Cardiac muscle cell (in vitro differentiated cells and primary cell): ENCODE measurements around the gene B4GALT6. TPM values are rescaled to one million over a fixed set of nuclear protein-coding genes. Genes with fewer than 3 reads are reported as not detected.

ENCODE experiments used
- DNase-seq, 2 donors: peaks; one replicate each; pipeline versions ENCODE4 v3.0.0 to v3.0.0-alpha.2; 2010 to 2017; ENCODE audit warnings: low read depth in 1 of 2, low spot score in 1 of 2
- H3K27ac ChIP-seq: fragments of 200-600 bp; sonication (generic); 2 replicates; pipeline ENCODE4 v1.5.1; 2016
- H3K27me3 ChIP-seq: fragments of 200-600 bp; sonication (generic); 2 replicates; pipeline ENCODE4 v1.6.0; 2016; ENCODE audit warnings: control low read depth
- H3K36me3 ChIP-seq: fragments of 200-600 bp; sonication (generic); 2 replicates; pipeline ENCODE4 v1.5.1; 2016; ENCODE audit warnings: control low read depth
- H3K4me1 ChIP-seq: fragments of 200-600 bp; sonication (generic); 2 replicates; pipeline ENCODE4 v1.8.1; 2017; ENCODE audit warnings: low read depth, mild to moderate bottlenecking, mixed run types
- H3K4me3 ChIP-seq: fragments of 200-600 bp; sonication (generic); 2 replicates; pipeline ENCODE4 v1.5.1; 2016; ENCODE audit warnings: mild to moderate bottlenecking
- H3K9me3 ChIP-seq: fragments of 200-600 bp; sonication (generic); 2 replicates; pipeline ENCODE4 v1.5.1; 2017; ENCODE audit warnings: low read depth, mild to moderate bottlenecking, control low read depth
- polyA plus RNA-seq: library from polyadenylated mRNA; unstranded; fragments of >200 nt; fragmentation: Nextera tagmentation; extraction: Ambion mirVana; gene quantifications from 2 replicates; pipeline ENCODE4 v1.2.1, GENCODE V29; 2016
- total RNA-seq: library from RNA; depleted of rRNA; stranded (reverse); fragments of >200 nt; gene quantifications from 2 replicates; pipeline ENCODE4 v1.2.3, GENCODE V29; 2016
- TF ChIP-seq, protein P1 (sequence below): IDR thresholded peaks from 2 replicates; pipeline ENCODE4 v1.5.1; 2012; ENCODE audit warnings: low read depth, mild to moderate bottlenecking, low read length

B4GALT6 gene
- total and polyA plus RNA-seq, 2 experiments from 2014 or later: 3.6 to 5.5 TPM

DNA sequence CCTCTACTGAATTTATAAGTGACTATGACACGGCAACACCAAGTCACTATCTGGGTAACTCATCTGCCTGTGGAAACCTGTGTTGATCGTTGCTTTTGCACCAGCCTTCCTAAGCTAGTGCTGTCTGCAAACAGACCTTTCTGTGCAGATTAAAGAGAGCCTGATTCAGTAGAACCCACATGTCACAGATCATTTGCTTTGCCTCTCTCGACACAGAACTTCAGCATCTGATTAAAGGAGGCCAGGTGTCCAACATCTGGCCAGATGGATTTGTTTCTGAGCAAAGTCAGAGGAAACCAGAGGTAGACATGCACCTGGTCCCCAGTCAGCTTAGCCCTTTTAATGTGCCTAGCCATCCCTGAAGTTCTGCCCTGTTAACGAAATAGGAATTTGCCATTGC lies 107.7 kb downstream of the B4GALT6 start:
- TF ChIP-seq, protein P1, sequence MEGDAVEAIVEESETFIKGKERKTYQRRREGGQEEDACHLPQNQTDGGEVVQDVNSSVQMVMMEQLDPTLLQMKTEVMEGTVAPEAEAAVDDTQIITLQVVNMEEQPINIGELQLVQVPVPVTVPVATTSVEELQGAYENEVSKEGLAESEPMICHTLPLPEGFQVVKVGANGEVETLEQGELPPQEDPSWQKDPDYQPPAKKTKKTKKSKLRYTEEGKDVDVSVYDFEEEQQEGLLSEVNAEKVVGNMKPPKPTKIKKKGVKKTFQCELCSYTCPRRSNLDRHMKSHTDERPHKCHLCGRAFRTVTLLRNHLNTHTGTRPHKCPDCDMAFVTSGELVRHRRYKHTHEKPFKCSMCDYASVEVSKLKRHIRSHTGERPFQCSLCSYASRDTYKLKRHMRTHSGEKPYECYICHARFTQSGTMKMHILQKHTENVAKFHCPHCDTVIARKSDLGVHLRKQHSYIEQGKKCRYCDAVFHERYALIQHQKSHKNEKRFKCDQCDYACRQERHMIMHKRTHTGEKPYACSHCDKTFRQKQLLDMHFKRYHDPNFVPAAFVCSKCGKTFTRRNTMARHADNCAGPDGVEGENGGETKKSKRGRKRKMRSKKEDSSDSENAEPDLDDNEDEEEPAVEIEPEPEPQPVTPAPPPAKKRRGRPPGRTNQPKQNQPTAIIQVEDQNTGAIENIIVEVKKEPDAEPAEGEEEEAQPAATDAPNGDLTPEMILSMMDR: no peak
- DNase-seq: no peak
- Histone ChIP-seq H3K27ac (no peak overlapping the region), H3K4me1 (no peaks in the 10 kb centered on the region), H3K27me3 (no peaks in the 10 kb centered on the region), H3K4me3 (no peak overlapping the region), H3K9me3 (no peaks in the 10 kb centered on the region), H3K36me3 (no peaks in the 10 kb centered on the region)

DNA sequence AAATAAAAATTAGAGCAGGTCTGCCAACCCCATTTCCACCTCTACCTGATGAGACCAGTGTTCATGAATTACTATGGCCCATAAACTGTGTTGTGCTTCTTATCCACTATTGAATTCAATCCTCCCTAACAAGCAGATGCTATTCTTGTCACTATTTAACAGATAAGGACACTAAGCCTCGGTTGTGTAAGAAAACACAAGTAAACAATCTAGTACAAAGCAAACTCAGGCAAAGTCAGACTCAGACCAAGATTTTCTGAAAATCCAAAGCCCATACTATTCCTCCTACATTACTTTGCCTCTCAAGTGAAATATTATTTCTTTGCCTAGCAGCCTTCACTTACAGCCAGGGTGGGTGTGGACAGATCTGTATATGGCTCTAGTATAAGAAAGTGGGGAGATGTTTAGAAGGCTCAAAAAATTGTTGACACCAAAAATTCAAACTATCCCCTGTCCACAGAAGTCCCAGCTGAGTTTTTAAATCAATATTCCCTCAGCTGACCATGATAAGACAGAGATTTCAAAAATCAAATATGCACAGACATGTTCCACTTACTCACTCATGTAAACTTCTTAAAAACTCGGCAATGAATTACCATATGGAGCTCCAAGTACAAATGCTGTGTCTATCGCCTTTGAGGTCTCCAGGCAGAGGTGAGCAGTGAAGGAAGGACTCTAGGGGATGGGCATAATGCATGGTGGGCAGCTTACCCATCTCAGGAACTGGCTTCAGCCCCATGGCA lies 108.7 kb downstream of the B4GALT6 start:
- no peak overlapping the region for H3K4me3 ChIP-seq

DNA sequence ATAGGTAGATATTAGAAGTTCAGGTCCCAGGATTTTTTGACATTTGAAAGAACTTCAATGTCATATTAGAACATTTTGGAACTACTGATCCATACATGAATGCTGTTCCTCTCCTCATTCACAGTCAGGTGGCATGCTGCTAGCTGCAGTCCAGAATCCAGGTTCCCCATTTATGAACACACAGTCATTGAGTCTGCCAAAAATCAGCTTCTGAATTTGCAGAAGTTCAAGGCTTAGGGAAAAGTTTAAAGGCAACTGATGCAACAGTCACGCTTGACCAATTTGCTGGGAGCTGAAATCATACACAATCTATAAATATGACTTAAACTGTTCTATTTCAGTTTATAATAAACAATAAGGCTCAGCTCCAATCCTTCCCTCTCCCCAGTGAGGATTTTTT lies 110.0 kb downstream of the B4GALT6 start:
- DNase-seq: no peak
- H3K4me1 ChIP-seq: no peaks in the 10 kb centered on the region
- H3K36me3 ChIP-seq: no peaks in the 10 kb centered on the region
- no peaks in the 10 kb centered on the region for H3K9me3 ChIP-seq
- no peak overlapping the region for H3K4me3 ChIP-seq
- no peak overlapping the region for H3K27ac ChIP-seq
- H3K27me3 ChIP-seq: no peaks in the 10 kb centered on the region
- TF ChIP-seq, protein P1: no peak

More for the DNA sequence above, 108.7 kb downstream of the B4GALT6 start:
- Histone ChIP-seq H3K9me3 (no peaks in the 10 kb centered on the region), H3K27me3 (no peaks in the 10 kb centered on the region), H3K36me3 (no peaks in the 10 kb centered on the region), H3K4me1 (no peaks in the 10 kb centered on the region), H3K27ac (no peak overlapping the region)
- TF ChIP-seq, protein P1: no peak
- DNase-seq: no peak

Other genes with a start within 250 kb of the B4GALT6 start
- gene DSG3, start 236.8 kb downstream of the B4GALT6 start, total RNA-seq: not detected in 2 replicates
- gene DSG3, start 236.8 kb downstream of the B4GALT6 start, polyA plus RNA-seq: 0.02 TPM in 1 of 2 replicates, not detected in the other
- gene DSG2, start 186.4 kb downstream of the B4GALT6 start, total RNA-seq: 27.6 and 45.3 TPM in 2 replicates
- 34.1 and 55.1 TPM in 2 replicates for gene DSG2, start 186.4 kb downstream of the B4GALT6 start, polyA plus RNA-seq
- 0.98 TPM in 1 of 2 replicates, not detected in the other for gene TTR, start 92.7 kb downstream of the B4GALT6 start, total RNA-seq
- gene TTR, start 92.7 kb downstream of the B4GALT6 start, polyA plus RNA-seq: 2.7 TPM in 1 of 2 replicates, not detected in the other
- not detected in 2 replicates for gene SLC25A52, start 76.3 kb upstream of the B4GALT6 start, total RNA-seq
- gene SLC25A52, start 76.3 kb upstream of the B4GALT6 start, polyA plus RNA-seq: not detected in 2 replicates